Ectodermal cell (in vitro differentiated cells): ENCODE results near the gene HSF5.
"Not testable (repeated sequence)": the region's sequence is repeated elsewhere in the genome, so short reads cannot be mapped to it uniquely, and the experiment has no call there.

Source experiments
- H3K27ac ChIP-seq: 2 replicates; pipeline ENCODE4 v1.7.0; 2013; ENCODE audit warnings: mild to moderate bottlenecking, low read depth, low read length; ENCODE audit not compliant: insufficient read depth, poor library complexity, severe bottlenecking
- H3K27me3 ChIP-seq: 2 replicates; pipeline ENCODE4 v1.7.0; 2013; ENCODE audit warnings: mild to moderate bottlenecking, low read length; ENCODE audit not compliant: insufficient read depth, control insufficient read depth, poor library complexity, severe bottlenecking
- H3K36me3 ChIP-seq: one replicate; pipeline ENCODE4 v1.7.0; 2013; ENCODE audit warnings: low read length; ENCODE audit not compliant: control insufficient read depth, insufficient read depth
- H3K4me1 ChIP-seq: one replicate; pipeline ENCODE4 v1.7.0; 2013; ENCODE audit warnings: low read length; ENCODE audit not compliant: control insufficient read depth, insufficient read depth
- H3K4me3 ChIP-seq: 2 replicates; pipeline ENCODE4 v1.7.0; 2013; ENCODE audit warnings: low read depth, low read length, control low read depth; ENCODE audit not compliant: insufficient read depth
- H3K9me3 ChIP-seq: 2 replicates; pipeline ENCODE4 v1.7.0; 2013; ENCODE audit warnings: mild to moderate bottlenecking, low read length, moderate library complexity; ENCODE audit not compliant: control insufficient read depth
- WGBS, 2 experiments: methylation state at CpG; one replicate each; pipeline ENCODE4 v1.1.7; 2013; ENCODE audit warnings: missing lambda C conversion rate in 2 of 2; 5-methylcytosine and 5-hydroxymethylcytosine counted together

The HSF5 gene

GRCh38 chr17:58506354-58507080, 18.3 kb upstream of the HSF5 start:
- Histone ChIP-seq H3K4me3 (no peak overlapping the region), H3K4me1 (no peaks in the 10 kb centered on the region), H3K9me3 (no peaks in the 10 kb centered on the region), H3K36me3 (peaks cover 60% of the 10 kb centered on the region), H3K27me3 (no peaks in the 10 kb centered on the region), H3K27ac (no peak overlapping the region)
- 96 to 97% methylated on average over 7 of the region's 7 CpGs for WGBS, 2 experiments

- Histone ChIP-seq H3K4me1 (no peaks in the 10 kb centered on the region), H3K27me3 (no peaks in the 10 kb centered on the region), H3K36me3 (peaks cover 53% of the 10 kb centered on the region), H3K9me3 (no peaks in the 10 kb centered on the region), H3K27ac (no peak overlapping the region), H3K4me3 (no peak overlapping the region)
- 92 to 93% methylated on average over 10 to 11 of the region's 11 CpGs for WGBS, 2 experiments
Observed at GRCh38 chr17:58504826-58505351, 16.7 kb upstream of the HSF5 start.

DNA sequence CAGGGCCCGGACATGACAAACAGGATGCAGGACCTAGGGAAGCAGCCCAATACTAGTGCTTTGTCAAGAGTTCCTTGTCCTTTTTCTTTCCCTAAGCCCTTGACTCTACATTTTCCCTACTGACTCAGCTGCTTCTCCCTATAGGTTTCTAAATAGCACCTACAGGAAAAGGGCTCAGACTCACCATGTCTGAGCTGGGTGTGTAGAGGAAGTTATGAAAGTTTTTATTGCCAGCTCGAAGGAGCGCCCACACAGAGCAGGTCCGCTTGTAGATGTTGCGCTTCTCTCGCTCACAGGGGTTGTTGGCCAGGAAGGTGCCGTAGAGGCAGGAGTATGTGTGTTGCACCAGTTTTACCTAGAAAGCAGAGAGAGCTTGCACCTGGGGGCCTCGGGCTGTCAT, 15.7 kb upstream of the HSF5 start:
- Histone ChIP-seq H3K4me1 (no peaks in the 10 kb centered on the region), H3K27ac (no peak overlapping the region), H3K36me3 (peaks cover 51% of the 10 kb centered on the region), H3K27me3 (no peaks in the 10 kb centered on the region), H3K9me3 (no peaks in the 10 kb centered on the region), H3K4me3 (no peak overlapping the region)
- 95 to 96% methylated on average over 8 of the region's 8 CpGs for WGBS, 2 experiments

- H3K27me3 ChIP-seq, H3K27ac ChIP-seq, H3K4me1 ChIP-seq, H3K4me3 ChIP-seq, H3K9me3 ChIP-seq: not testable (repeated sequence)
- 88 to 93% methylated on average over 6 of the region's 6 CpGs for WGBS, 2 experiments
- H3K36me3 ChIP-seq, result peaks cover 47% of the 10 kb centered on the region
Observed at GRCh38 chr17:58503134-58503533, 14.9 kb upstream of the HSF5 start.

DNA sequence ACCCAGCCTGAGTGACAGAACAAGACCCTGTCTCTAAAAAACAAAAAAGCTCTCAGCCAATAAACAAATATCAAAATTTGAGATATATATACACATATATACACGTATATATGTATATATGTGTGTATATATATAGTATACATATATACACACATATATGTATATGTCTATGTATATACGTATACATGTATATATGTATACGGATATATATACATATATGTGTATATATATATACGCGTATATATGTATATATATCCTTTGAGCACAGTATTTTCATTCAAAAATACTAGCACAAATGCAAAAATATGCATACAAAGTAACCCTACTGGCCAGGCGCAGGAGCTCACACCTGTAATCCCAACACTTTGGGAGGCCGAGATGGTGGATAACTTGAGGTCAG, 13.2 kb upstream of the HSF5 start:
- H3K4me3 ChIP-seq, result no peak overlapping the region
- H3K36me3 ChIP-seq, result peaks cover 33% of the 10 kb centered on the region
- 91 to 98% methylated on average over 2 of the region's 7 CpGs for WGBS, 2 experiments
- H3K4me1 ChIP-seq, result no peaks in the 10 kb centered on the region
- H3K27ac ChIP-seq, result no peak overlapping the region
- H3K27me3 ChIP-seq, result no peaks in the 10 kb centered on the region
- no peaks in the 10 kb centered on the region for H3K9me3 ChIP-seq

GRCh38 chr17:58498177-58498828, 10.1 kb upstream of the HSF5 start:
- no peaks in the 10 kb centered on the region for H3K4me1 ChIP-seq
- H3K27ac ChIP-seq, result no peak overlapping the region
- 92 to 95% methylated on average over 5 of the region's 6 CpGs for WGBS, 2 experiments
- H3K4me3 ChIP-seq, result no peak overlapping the region
- no peaks in the 10 kb centered on the region for H3K9me3 ChIP-seq
- peaks cover 28% of the 10 kb centered on the region for H3K36me3 ChIP-seq
- H3K27me3 ChIP-seq, result no peaks in the 10 kb centered on the region

DNA sequence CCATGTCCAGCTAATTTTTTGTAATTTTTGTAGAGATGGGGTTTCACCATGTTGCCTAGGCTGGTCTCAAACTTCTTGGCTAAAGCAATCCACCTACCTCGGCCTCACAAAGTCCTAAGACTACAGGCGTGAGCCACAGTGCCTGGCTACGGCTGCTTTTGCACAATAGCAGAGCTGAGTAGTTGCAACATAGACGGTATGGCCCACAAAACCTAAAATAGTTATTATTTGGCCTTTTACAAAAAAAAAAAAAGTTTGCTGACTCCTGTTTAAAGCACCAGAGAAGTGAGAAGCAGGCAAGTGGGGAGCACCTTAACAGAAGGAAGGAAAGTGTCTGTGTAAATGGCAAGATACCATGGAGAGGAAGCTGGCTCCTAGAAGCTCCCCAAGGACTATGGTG, 5.3 kb upstream of the HSF5 start:
- peaks cover 38% of the 10 kb centered on the region for H3K36me3 ChIP-seq
- H3K4me1 ChIP-seq, result no peaks in the 10 kb centered on the region
- WGBS, 2 experiments, result 88 to 96% methylated on average over 4 of the region's 4 CpGs
- H3K27ac ChIP-seq, result no peak overlapping the region
- no peaks in the 10 kb centered on the region for H3K27me3 ChIP-seq
- H3K4me3 ChIP-seq, result no peak overlapping the region
- H3K9me3 ChIP-seq, result no peaks in the 10 kb centered on the region

- H3K4me3 ChIP-seq, result no peak overlapping the region
- no peak overlapping the region for H3K27ac ChIP-seq
- H3K4me1 ChIP-seq, result no peaks in the 10 kb centered on the region
- no peaks in the 10 kb centered on the region for H3K27me3 ChIP-seq
- 92 to 96% methylated on average over 11 of the region's 11 CpGs for WGBS, 2 experiments
- no peaks in the 10 kb centered on the region for H3K9me3 ChIP-seq
- H3K36me3 ChIP-seq, result peaks cover 38% of the 10 kb centered on the region
Observed at GRCh38 chr17:58492238-58493121, 4.3 kb upstream of the HSF5 start.

DNA sequence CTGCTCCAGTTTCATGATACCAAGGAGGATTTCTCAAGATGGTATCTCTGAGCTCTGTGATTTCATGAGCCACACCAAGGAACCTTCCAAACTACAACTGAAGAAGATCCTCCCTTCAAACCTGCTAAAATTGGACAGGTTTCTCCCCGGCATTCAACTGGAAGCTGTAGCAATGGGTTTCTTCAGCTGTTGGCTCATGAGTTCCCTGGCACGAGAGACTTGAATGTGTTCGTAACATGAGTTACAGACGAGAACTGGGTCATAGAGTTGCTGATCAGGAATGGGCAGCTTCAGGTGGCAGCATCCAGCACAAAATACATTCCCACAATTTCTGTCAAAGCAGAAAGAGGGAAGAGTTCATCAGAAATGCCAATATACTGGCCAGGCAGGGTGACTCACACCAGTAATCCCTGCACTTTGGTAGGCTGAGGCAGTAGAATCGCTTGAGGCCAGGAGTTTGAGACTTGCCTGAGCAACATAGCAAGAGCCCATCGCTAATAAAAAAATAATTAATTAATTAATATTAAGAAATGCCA, 3.4 kb upstream of the HSF5 start:
- Histone ChIP-seq H3K27me3 (no peaks in the 10 kb centered on the region), H3K27ac (no peak overlapping the region), H3K36me3 (peaks cover 38% of the 10 kb centered on the region), H3K4me1 (no peaks in the 10 kb centered on the region), H3K9me3 (no peaks in the 10 kb centered on the region), H3K4me3 (no peak overlapping the region)
- 95% methylated on average over 5 of the region's 6 CpGs for WGBS, 2 experiments
